Calu3 (cell line): ENCODE results near the gene PEX6. TPM values are rescaled to one million over a fixed set of nuclear protein-coding genes. Genes with fewer than 3 reads are reported as not detected.

ENCODE experiments used
- BruUV-seq: library from RNA; stranded (reverse); fragments of 400-500 nt; replicated peaks from 2 replicates; lab custom pipeline; 2021; lab: Mats Ljungman, UMichigan
- CTCF ChIA-PET: fragments of 300-600 bp; sonication (Branson Sonifier 250); formaldehyde crosslinking; loops from one replicate; lab custom pipeline; 2022; ENCODE audit warnings: antibody characterized with exemption; lab: Charles Lee
- DNase-seq: peaks from one replicate; pipeline ENCODE4 v3.0.0; 2022
- H3K27ac Mint-ChIP-seq: one replicate; pipeline ENCODE4 v1.8.0; 2022; ENCODE audit warnings: mixed read lengths; ENCODE audit not compliant: unreplicated experiment
- H3K27me3 Mint-ChIP-seq: one replicate; pipeline ENCODE4 v1.8.0; 2022; ENCODE audit warnings: mixed read lengths; ENCODE audit not compliant: unreplicated experiment
- H3K36me3 Mint-ChIP-seq: one replicate; pipeline ENCODE4 v1.8.0; 2022; ENCODE audit warnings: mild to moderate bottlenecking, moderate library complexity, mixed read lengths; ENCODE audit not compliant: insufficient read depth, unreplicated experiment
- H3K4me1 Mint-ChIP-seq: one replicate; pipeline ENCODE4 v1.8.0; 2022; ENCODE audit warnings: mild to moderate bottlenecking, low read depth, mixed read lengths; ENCODE audit not compliant: unreplicated experiment
- H3K4me3 Mint-ChIP-seq: one replicate; pipeline ENCODE4 v1.8.0; 2022; ENCODE audit warnings: mild to moderate bottlenecking, low read depth, moderate library complexity, mixed read lengths; ENCODE audit not compliant: unreplicated experiment
- H3K9me3 Mint-ChIP-seq: one replicate; pipeline ENCODE4 v1.8.0; 2022; ENCODE audit warnings: low read depth, mixed read lengths; ENCODE audit not compliant: unreplicated experiment
- CTCF ChIP-seq: fragments of 200-600 bp; IDR thresholded peaks from one replicate; pipeline ENCODE4 v1.8.0; 2022; ENCODE audit warnings: antibody characterized with exemption; ENCODE audit not compliant: unreplicated experiment
- intact Hi-C: fragments of 100-400 bp; cut with micrococcal nuclease; formaldehyde crosslinking; loops from one replicate; pipeline ENCODE4 v1.10.0; 2022; ENCODE audit not compliant: unreplicated experiment
- total RNA-seq: library from RNA; stranded (reverse); gene quantifications from 2 replicates; pipeline ENCODE4 v1.2.3, GENCODE V29; 2022

The PEX6 gene
- total RNA-seq, 1 experiment from 2014 or later = 27.8 TPM

- BruUV-seq = no TSS peak
- Mint-ChIP-seq H3K27me3 (no peaks in the 10 kb centered on the region), H3K27ac (no peak overlapping the region), H3K4me1 (peaks cover 43% of the 10 kb centered on the region), H3K9me3 (no peaks in the 10 kb centered on the region), H3K36me3 (peaks cover 47% of the 10 kb centered on the region), H3K4me3 (no peak overlapping the region)
- no peak for TF ChIP-seq CTCF
- intact Hi-C loops = loop anchor here (5.0 kb wide), 1 partner anchor 80 kb away; no protein-coding TSS in a partner anchor
- no peak for DNase-seq
- CTCF ChIA-PET = no interaction called here
Observed at GRCh38 chr6:42981836-42982235, 2.9 kb upstream of the PEX6 start.

- DNase-seq = no peak
- peak overlapping the region; percentile 86 for H3K4me3 Mint-ChIP-seq
- CTCF ChIA-PET = interaction anchor here (0.5 to 2.0 kb wide), 9 partner anchors 17 to 457 kb away, joined by 3 to 8 read pairs (median 4); partner anchors contain the start of genes CRIP3 and GNMT
- intact Hi-C loops = loop anchor here (5.0 kb wide), 1 partner anchor 77 kb away; no protein-coding TSS in a partner anchor
- H3K9me3 Mint-ChIP-seq = no peaks in the 10 kb centered on the region
- no peak for TF ChIP-seq CTCF
- H3K27ac Mint-ChIP-seq = peak overlapping the region; percentile 68
- H3K4me1 Mint-ChIP-seq = peaks cover 25% of the 10 kb centered on the region
- no peaks in the 10 kb centered on the region for H3K27me3 Mint-ChIP-seq
- H3K36me3 Mint-ChIP-seq = peaks cover 52% of the 10 kb centered on the region
- BruUV-seq = no TSS peak
Observed at GRCh38 chr6:42979523-42980177, 669 bp upstream of the PEX6 start.

GRCh38 chr6:42978487-42978838 is 518 bp downstream of the PEX6 start:
- Mint-ChIP-seq H3K27me3 (no peaks in the 10 kb centered on the region), H3K4me1 (peaks cover 17% of the 10 kb centered on the region), H3K4me3 (peak overlapping the region; percentile 86), H3K9me3 (no peaks in the 10 kb centered on the region), H3K36me3 (peaks cover 42% of the 10 kb centered on the region), H3K27ac (peak overlapping the region; percentile 86)
- TF ChIP-seq CTCF = no peak
- peak; percentile 60 for DNase-seq
- intact Hi-C loops = no loop called here
- BruUV-seq = no TSS peak
- CTCF ChIA-PET = interaction anchor here (1.3 to 2.0 kb wide), 5 partner anchors 18 to 165 kb away, joined by 3 to 8 read pairs (median 6); partner anchors contain the start of genes GNMT and KLHDC3

GRCh38 chr6:42974919-42975505 is 4.0 kb downstream of the PEX6 start:
- CTCF ChIA-PET = interaction anchor here (0.6 to 0.7 kb wide), 2 partner anchors 1060 to 1763 kb away, joined by 4 read pairs; no protein-coding TSS in a partner anchor
- H3K4me1 Mint-ChIP-seq = peaks cover 34% of the 10 kb centered on the region
- TF ChIP-seq CTCF = no peak
- intact Hi-C loops = no loop called here
- BruUV-seq = no TSS peak
- no peak overlapping the region for H3K27ac Mint-ChIP-seq
- H3K9me3 Mint-ChIP-seq = no peaks in the 10 kb centered on the region
- peaks cover 40% of the 10 kb centered on the region for H3K36me3 Mint-ChIP-seq
- H3K27me3 Mint-ChIP-seq = no peaks in the 10 kb centered on the region
- no peak overlapping the region for H3K4me3 Mint-ChIP-seq
- no peak for DNase-seq
